Testis (tissue), 2 donors: Measurements from ENCODE around the gene TTBK1.

ENCODE experiments used
- CTCF ChIP-seq, 3 experiments: fragments of 450-650 bp in 2 of 3; fragments of 200-600 bp in 1 of 3; sonication (generic) in 1 of 3; IDR thresholded peaks; one replicate each; pipeline ENCODE4 v1.5.1; 2016 to 2019; ENCODE audit warnings: antibody characterized with exemption in 3 of 3, mild to moderate bottlenecking in 2 of 3, moderate library complexity in 1 of 3
- POLR2A ChIP-seq: fragments of 450-650 bp; IDR thresholded peaks from one replicate; pipeline ENCODE4 v1.6.1; 2017; ENCODE audit warnings: antibody characterized with exemption, mild to moderate bottlenecking, moderate library complexity

DNA sequence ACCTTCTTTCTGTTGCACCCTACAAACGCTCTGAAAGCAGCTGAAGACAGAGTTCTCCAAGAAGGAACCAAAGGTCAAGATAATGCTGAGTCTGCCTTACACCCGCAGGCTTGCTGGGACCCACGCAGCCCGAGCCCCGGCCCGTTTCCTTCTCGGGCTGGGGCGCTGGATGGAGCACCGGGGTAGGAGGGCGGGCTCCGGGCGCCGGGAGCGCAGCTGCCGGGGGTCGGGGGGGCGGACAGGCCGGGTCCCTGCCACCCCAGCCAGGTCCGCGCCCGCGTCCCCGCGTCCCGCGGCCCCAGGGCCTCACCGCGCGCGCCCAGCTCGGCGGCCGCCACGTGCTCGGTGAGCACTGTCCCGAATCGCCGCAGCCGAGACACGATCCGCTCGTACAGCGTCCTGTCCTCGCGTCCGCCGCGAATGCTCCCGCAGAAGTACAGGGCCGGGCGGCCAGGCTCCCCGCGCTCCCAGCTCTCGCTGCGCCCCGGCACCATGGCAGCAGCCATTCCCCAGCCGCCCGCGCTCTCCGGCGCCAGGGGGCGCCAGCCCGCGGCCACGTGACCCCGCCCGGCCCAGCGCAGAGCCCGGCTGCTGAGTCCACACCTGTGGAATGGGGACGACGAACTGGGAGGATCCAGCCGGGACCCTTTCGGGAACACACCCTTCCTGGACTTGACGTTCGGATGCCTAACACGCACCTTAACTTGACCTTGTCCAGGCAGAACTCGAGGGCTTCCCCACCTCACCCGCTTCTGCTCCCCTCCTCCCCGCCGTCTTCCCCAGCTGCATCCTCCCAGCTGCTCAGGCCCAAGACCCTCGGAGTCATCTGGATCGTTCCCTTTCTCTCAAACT lies 14.1 kb upstream of the TTBK1 start, which contains the start of gene DNPH1:
- TF ChIP-seq CTCF (IDR thresholded peaks at IDR 0.05): peak; percentile 88 to 94 (median 91)
- no peak for TF ChIP-seq POLR2A
